IMR-90 (cell line): ENCODE measurements around the gene DRAP1. TPM values are rescaled to one million over a fixed set of nuclear protein-coding genes. Genes with fewer than 3 reads are reported as not detected.

Experiments used
- ATAC-seq: fragments of 200-7000 bp; cut with Tn5 transposase; 2 replicates; pipeline ENCODE4 v1.9.1; 2020; ENCODE audit warnings: low read depth, mild to moderate bottlenecking, moderate library complexity
- BruUV-seq: library from RNA; stranded (reverse); fragments of 400-500 nt; replicated peaks from 2 replicates; lab custom pipeline; 2021; lab: Mats Ljungman, UMichigan
- CTCF ChIA-PET: fragments of 300-600 bp; formaldehyde crosslinking; extraction: SDS; loops from one replicate; lab custom pipeline; 2021; ENCODE audit warnings: antibody characterized with exemption; lab: Yijun Ruan, JAX
- POLR2A ChIA-PET: fragments of 300-600 bp; sonication (Branson Sonifier 250); formaldehyde crosslinking; loops from one replicate; lab custom pipeline; 2022; ENCODE audit warnings: antibody characterized with exemption; ENCODE audit not compliant: unreplicated experiment; lab: Charles Lee
- DNase-seq: peaks from one replicate; pipeline ENCODE4 v3.0.0; 2013
- H2AFZ ChIP-seq: replicated peaks from 2 replicates; pipeline ENCODE3; 2013; ENCODE audit warnings: low read length, mild to moderate bottlenecking; ENCODE audit not compliant: poor library complexity
- H2AK5ac ChIP-seq: 2 replicates; pipeline ENCODE4 v1.6.1; 2013; ENCODE audit warnings: low read depth, low read length, inconsistent platforms
- H2AK9ac ChIP-seq: replicated peaks from 2 replicates; pipeline ENCODE3; 2013; ENCODE audit warnings: mild to moderate bottlenecking, low read depth, low read length, moderate library complexity; ENCODE audit not compliant: poor library complexity
- H2BK120ac ChIP-seq: 2 replicates; pipeline ENCODE4 v1.6.1; 2013; ENCODE audit warnings: low read depth, low read length, inconsistent platforms
- H2BK15ac ChIP-seq: 3 replicates; pipeline ENCODE4 v1.6.1; 2013; ENCODE audit warnings: low read depth, low read length, inconsistent platforms
- H2BK20ac ChIP-seq: 2 replicates; pipeline ENCODE4 v1.6.1; 2013; ENCODE audit warnings: low read depth, mild to moderate bottlenecking, inconsistent platforms, low read length, moderate library complexity
- H2BK5ac ChIP-seq: 2 replicates; pipeline ENCODE4 v1.6.1; 2013; ENCODE audit warnings: mild to moderate bottlenecking, low read depth, low read length, inconsistent platforms; ENCODE audit not compliant: poor library complexity, severe bottlenecking
- H3K14ac ChIP-seq: replicated peaks from 2 replicates; pipeline ENCODE4 v1.6.1; 2013; ENCODE audit warnings: low read depth, low read length, inconsistent platforms
- H3K18ac ChIP-seq: 2 replicates; pipeline ENCODE4 v1.6.1; 2013; ENCODE audit warnings: low read depth, low read length, control low read depth
- H3K23ac ChIP-seq: 2 replicates; pipeline ENCODE4 v1.6.1; 2013; ENCODE audit warnings: low read depth, low read length, inconsistent platforms
- H3K27ac ChIP-seq: 2 replicates; pipeline ENCODE4 v1.5.1; 2013; ENCODE audit warnings: mild to moderate bottlenecking, control low read depth, low read length; ENCODE audit not compliant: insufficient read depth
- H3K27me3 ChIP-seq: 2 replicates; pipeline ENCODE4 v1.6.1; 2013; ENCODE audit warnings: low read length; ENCODE audit not compliant: control insufficient read depth, insufficient read depth
- H3K36me3 ChIP-seq: 2 replicates; pipeline ENCODE4 v1.6.1; 2013; ENCODE audit warnings: low read length, mixed read lengths; ENCODE audit not compliant: control insufficient read depth, insufficient read depth
- H3K4ac ChIP-seq: 2 replicates; pipeline ENCODE4 v1.6.1; 2013; ENCODE audit warnings: low read depth, low read length, inconsistent platforms
- H3K4me1 ChIP-seq: 2 replicates; pipeline ENCODE4 v1.6.1; 2013; ENCODE audit warnings: low read length, mixed read lengths; ENCODE audit not compliant: control insufficient read depth, insufficient read depth
- H3K4me2 ChIP-seq: 2 replicates; pipeline ENCODE4 v1.6.1; 2013; ENCODE audit warnings: low read depth, mild to moderate bottlenecking, control low read depth, low read length, moderate library complexity
- H3K4me3 ChIP-seq: 2 replicates; pipeline ENCODE4 v1.5.1; 2013; ENCODE audit warnings: low read depth, mild to moderate bottlenecking, control low read depth, low read length, moderate library complexity; ENCODE audit not compliant: insufficient read depth
- H3K56ac ChIP-seq: 2 replicates; pipeline ENCODE4 v1.6.1; 2013; ENCODE audit warnings: low read length, inconsistent platforms; ENCODE audit not compliant: insufficient read depth; ENCODE audit errors: extremely low read depth
- H3K79me1 ChIP-seq, 2 experiments: 2 replicates each; pipeline ENCODE4 v1.6.1; 2013; ENCODE audit warnings: low read length in 2 of 2, inconsistent platforms in 1 of 2, low read depth in 1 of 2
- H3K9ac ChIP-seq: 2 replicates; pipeline ENCODE4 v1.6.1; 2013; ENCODE audit warnings: low read depth, low read length, control low read depth
- H3K9me1 ChIP-seq: 2 replicates; pipeline ENCODE4 v1.6.1; 2013; ENCODE audit warnings: low read length, inconsistent platforms; ENCODE audit not compliant: insufficient read depth
- H3K9me3 ChIP-seq: 2 replicates; pipeline ENCODE4 v1.6.1; 2013; ENCODE audit warnings: low read length; ENCODE audit not compliant: control insufficient read depth, insufficient read depth
- H4K20me1 ChIP-seq: 2 replicates; pipeline ENCODE4 v1.6.1; 2013; ENCODE audit warnings: low read length, inconsistent platforms; ENCODE audit not compliant: insufficient read depth
- H4K5ac ChIP-seq: 2 replicates; pipeline ENCODE4 v1.6.1; 2013; ENCODE audit warnings: mild to moderate bottlenecking, low read depth, low read length, control low read depth
- H4K8ac ChIP-seq, 2 experiments: 2 replicates each; pipeline ENCODE4 v1.6.1; 2013; ENCODE audit warnings: low read depth in 2 of 2, low read length in 2 of 2, control low read depth in 1 of 2, inconsistent platforms in 1 of 2
- H4K91ac ChIP-seq: 2 replicates; pipeline ENCODE4 v1.6.1; 2013; ENCODE audit warnings: low read depth, low read length, inconsistent platforms; ENCODE audit not compliant: insufficient read depth
- BHLHE40 ChIP-seq: fragments of 150-350 bp; IDR thresholded peaks from 2 replicates; pipeline ENCODE4 v1.6.1; 2016; ENCODE audit warnings: mild to moderate bottlenecking, low read depth, low read length
- CHD1 ChIP-seq: IDR thresholded peaks from 2 replicates; pipeline ENCODE4 v1.6.1; 2012; ENCODE audit warnings: low read depth, low read length, improper control_type of control experiment
- CTCF ChIP-seq: conservative IDR thresholded peaks from 2 replicates; pipeline ENCODE4 v1.5.1; 2012; ENCODE audit warnings: mild to moderate bottlenecking, low read depth, low read length, improper control_type of control experiment
- FOS ChIP-seq: fragments of 150-350 bp; IDR thresholded peaks from 2 replicates; pipeline ENCODE4 v1.6.1; 2016; ENCODE audit warnings: low read depth, low read length
- MAFK ChIP-seq: IDR thresholded peaks from 2 replicates; pipeline ENCODE4 v1.6.1; 2012; ENCODE audit warnings: low read depth, low read length, improper control_type of control experiment
- POLR2A ChIP-seq: IDR thresholded peaks from 2 replicates; pipeline ENCODE4 v1.6.1; 2012; ENCODE audit warnings: mild to moderate bottlenecking, low read depth, low read length
- RAD21 ChIP-seq: IDR thresholded peaks from 2 replicates; pipeline ENCODE4 v1.6.1; 2012; ENCODE audit warnings: low read length, improper control_type of control experiment
- RCOR1 ChIP-seq: IDR thresholded peaks from 2 replicates; pipeline ENCODE4 v1.6.1; 2012; ENCODE audit warnings: mild to moderate bottlenecking, low read length, improper control_type of control experiment; ENCODE audit not compliant: insufficient replicate concordance
- SMC3 ChIP-seq: fragments of 150-350 bp; IDR thresholded peaks from 2 replicates; pipeline ENCODE4 v1.6.1; 2016; ENCODE audit warnings: low read depth, mild to moderate bottlenecking, antibody characterized with exemption, low read length, moderate library complexity
- USF2 ChIP-seq: fragments of 150-350 bp; IDR thresholded peaks from 2 replicates; pipeline ENCODE4 v1.6.1; 2017; ENCODE audit warnings: mild to moderate bottlenecking, antibody characterized with exemption, low read length, low read depth
- WGBS, 2 experiments: methylation state at CpG; one replicate each; pipeline versions ENCODE4 v1.1.5 to v1.1.7; 2013; ENCODE audit warnings: missing lambda C conversion rate in 2 of 2; ENCODE audit not compliant: insufficient read length in 1 of 2; ENCODE audit errors: extremely low coverage in 2 of 2; 5-methylcytosine and 5-hydroxymethylcytosine counted together
- dilution Hi-C: fragments of 300-500 bp; cut with HindIII; formaldehyde crosslinking; loops from one replicate; pipeline ENCODE4 v1.14.3; 2018; ENCODE audit warnings: low sequenced_read_pairs; ENCODE audit not compliant: unreplicated experiment
- in situ Hi-C: fragments of 300-500 bp; cut with MboI; formaldehyde crosslinking; loops from 3 replicates; pipeline ENCODE4 v1.14.3; 2019; ENCODE audit warnings: low sequenced_read_pairs, inconsistent platforms, mixed read lengths
- intact Hi-C: fragments of 100-400 bp; cut with micrococcal nuclease; formaldehyde crosslinking; loops from 2 replicates; pipeline ENCODE4 v1.10.0; 2022
- polyA plus RNA-seq, 3 experiments: library from polyadenylated mRNA; depleted of rRNA; stranded (reverse); fragments of >200 nt; gene quantifications; 2 replicates each; pipeline ENCODE4 v1.2.3, GENCODE V29; 2012; ENCODE audit warnings: low replicate concordance in 1 of 3
- total RNA-seq: library from RNA; depleted of rRNA; stranded (reverse); fragments of >200 nt; gene quantifications from 2 replicates; pipeline ENCODE4 v1.2.3, GENCODE V29; 2012

Gene DRAP1
- total and polyA plus RNA-seq, 2 of the 4 experiments (the other 2 are of a cell fraction) = 237 to 344 TPM

GRCh38 chr11:65922565-65922964, 3.3 kb downstream of the DRAP1 start:
- intact Hi-C loops (no loop called here), dilution Hi-C loops (no loop called here), in situ Hi-C loops (no loop called here)
- Histone ChIP-seq H2BK15ac (no peak overlapping the region), H4K8ac (no peak overlapping the region), H4K5ac (no peak overlapping the region), H2BK20ac (no peak overlapping the region), H2AFZ (no peak overlapping the region), H3K9ac (no peak overlapping the region), H3K18ac (no peak overlapping the region), H3K79me1 (peaks cover 12 to 42% of the 10 kb centered on the region in 2 experiments), H3K27me3 (no peaks in the 10 kb centered on the region), H3K23ac (no peak overlapping the region; the same call in 1 of the 2 replicates), H3K4me2 (no peak overlapping the region), H3K36me3 (peaks cover 33% of the 10 kb centered on the region), H3K14ac (no peak overlapping the region), H4K20me1 (peaks cover 11% of the 10 kb centered on the region), H3K56ac (no peak overlapping the region), H3K9me1 (peaks cover 6% of the 10 kb centered on the region; the same call in 1 of the 2 replicates), H4K91ac (no peak overlapping the region), H3K4ac (no peak overlapping the region), H2BK120ac (no peak overlapping the region), H3K4me3 (no peak overlapping the region), H2AK5ac (no peak overlapping the region), H2AK9ac (no peak overlapping the region), H3K9me3 (no peaks in the 10 kb centered on the region), H3K4me1 (peaks cover 13% of the 10 kb centered on the region), H2BK5ac (no peak overlapping the region), H3K27ac (no peak overlapping the region)
- ATAC-seq (no peak), DNase-seq (no peak)
- POLR2A ChIA-PET = no interaction called here
- TF ChIP-seq RAD21 (no peak), USF2 (no peak), POLR2A (no peak), SMC3 (no peak), CTCF (no peak), BHLHE40 (no peak), CHD1 (no peak), RCOR1 (no peak), FOS (no peak), MAFK (no peak)
- BruUV-seq = no TSS peak
- WGBS, 2 experiments = no CpG with 5 or more reads among the region's 3 CpGs
- CTCF ChIA-PET = no interaction called here
